CD4-positive, alpha-beta T cell treated with Interleukin-12 subunit alpha and Interleukin-12 subunit beta, for 1 hour (primary cell): ENCODE results near the gene LNPK.
"Not testable (repeated sequence)": the region's sequence is repeated elsewhere in the genome, so short reads cannot be mapped to it uniquely, and the experiment has no call there.

Source experiments
- DNase-seq: peaks from one replicate; pipeline ENCODE4 v3.0.0-alpha.2; 2020

LNPK gene

DNA sequence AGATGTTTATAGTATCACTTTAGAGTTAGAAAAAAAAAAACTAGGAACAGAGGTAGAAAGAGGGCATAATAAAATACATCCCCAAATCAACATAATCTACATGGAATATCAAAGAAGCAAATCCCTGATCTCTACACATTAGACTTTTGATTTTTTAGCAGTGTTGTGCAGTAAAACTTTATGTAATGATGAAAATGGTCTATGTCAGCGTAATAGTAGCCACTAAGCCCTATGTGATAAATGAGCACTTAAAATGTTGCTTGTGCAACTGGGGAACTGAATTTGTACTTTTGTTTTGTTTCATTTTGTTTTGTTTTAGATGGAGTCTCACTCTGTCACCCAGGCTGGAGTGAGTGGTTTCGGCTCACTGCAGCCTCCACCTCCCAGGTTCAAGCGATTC, 36.3 kb downstream of the LNPK start:
- DNase-seq: no peak

DNA sequence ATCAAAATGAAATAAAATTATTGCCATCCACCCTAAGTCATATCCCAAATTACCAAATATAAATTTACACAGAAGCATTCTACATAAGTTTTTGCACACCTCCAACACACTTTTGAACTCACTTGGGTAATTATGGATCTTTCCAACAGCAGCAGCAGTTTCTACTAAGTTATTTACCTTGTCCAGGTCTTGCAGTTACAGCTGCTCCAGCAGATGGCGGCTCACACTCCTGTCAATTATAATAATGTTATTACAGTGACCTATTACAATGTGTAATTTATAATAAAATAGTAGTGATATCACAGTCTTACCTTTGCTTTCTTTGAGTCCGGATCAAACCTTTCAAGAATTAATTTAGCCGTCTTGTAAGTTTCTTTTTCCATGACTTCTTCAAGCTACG, 37.9 kb downstream of the LNPK start:
- no peak for DNase-seq

DNA sequence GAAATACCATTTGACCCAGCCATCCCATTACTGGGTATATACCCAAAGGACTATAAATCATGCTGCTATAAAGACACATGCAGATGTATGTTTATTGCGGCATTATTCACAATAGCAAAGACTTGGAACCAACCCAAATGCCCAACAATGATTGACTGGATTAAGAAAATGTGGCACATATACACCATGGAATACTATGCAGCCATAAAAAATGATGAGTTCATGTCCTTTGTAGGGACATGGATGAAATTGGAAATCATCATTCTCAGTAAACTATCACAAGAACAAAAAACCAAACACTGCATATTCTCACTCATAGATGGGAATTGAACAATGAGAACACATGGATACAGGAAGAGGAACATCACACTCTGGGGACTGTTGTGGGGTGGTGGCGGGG, 38.9 kb downstream of the LNPK start:
- DNase-seq: not testable (repeated sequence)

DNA sequence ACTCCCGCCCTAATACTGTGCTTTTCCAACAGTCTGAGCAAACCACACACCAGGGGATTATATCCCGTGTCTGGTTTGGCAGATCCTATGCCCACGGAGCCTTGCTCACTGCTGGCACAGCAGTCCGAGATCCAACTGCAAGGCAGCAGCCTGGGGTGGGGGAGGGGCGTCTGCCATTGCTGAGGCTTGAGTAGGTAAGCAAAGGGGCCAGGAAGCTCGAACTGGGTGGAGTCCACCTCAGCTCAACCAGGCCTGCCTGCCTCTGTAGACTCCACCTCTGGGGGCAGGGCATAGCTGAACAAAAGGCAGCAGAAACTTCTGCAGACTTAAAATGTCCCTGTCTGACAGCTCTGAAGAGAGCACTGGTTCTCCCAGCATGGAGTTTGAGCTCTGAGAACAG, 44.2 kb downstream of the LNPK start:
- DNase-seq: no peak

DNA sequence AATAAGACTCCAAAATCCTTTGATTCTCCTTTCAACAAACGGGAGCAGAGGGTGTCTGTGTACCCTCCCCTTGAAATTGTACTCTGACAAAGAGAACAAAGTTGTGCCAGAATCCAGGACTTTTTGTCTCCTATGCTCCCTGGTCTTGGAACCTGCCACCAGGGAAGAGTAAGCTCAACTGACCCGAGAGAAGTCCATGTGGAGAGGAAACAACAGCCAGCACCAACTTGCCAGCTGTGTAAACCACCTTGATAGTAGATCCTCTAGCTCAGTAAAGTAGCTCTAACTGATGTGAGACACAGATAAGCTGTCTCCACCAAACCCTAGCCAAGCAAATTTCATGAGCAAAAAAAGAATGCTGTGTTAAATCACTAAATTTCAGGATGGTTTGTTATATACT, 46.9 kb downstream of the LNPK start:
- no peak for DNase-seq

DNA sequence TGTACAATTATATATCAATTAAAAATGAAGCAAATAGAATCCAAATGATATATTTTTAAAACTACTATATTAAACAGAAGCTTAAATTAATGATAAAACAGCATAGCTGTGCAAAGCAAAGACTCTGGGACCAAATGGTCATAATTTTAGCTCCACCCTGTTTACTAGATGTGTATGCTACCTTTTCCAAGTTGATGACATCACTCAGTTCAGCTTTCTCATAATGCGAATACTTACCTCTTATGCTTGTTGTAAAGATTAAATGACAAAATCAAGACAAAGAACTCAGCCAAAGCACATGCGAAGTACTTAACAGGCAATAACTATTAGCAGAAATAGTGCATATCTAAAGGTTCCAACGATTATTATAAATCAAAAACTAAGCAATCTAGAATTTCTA, 51.6 kb downstream of the LNPK start:
- no peak for DNase-seq

DNA sequence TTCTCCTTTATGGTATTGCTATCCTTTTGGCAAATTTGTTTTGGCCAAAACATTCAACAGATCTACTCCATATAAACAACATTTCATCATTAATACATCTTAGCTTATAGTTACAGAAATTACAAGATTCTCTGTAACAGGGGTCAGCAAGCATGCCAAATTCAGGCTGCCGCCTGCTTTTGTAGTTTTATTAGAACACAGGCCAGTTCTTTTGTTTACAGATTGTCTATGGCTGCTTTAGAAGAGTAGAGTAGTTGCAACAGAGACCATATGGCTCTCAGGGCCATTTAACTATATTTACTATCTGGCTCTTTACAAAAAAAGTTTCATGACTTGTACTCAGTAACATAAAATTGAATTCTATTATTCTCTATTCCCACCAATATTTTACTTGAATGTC, 53.9 kb downstream of the LNPK start:
- no peak for DNase-seq

DNA sequence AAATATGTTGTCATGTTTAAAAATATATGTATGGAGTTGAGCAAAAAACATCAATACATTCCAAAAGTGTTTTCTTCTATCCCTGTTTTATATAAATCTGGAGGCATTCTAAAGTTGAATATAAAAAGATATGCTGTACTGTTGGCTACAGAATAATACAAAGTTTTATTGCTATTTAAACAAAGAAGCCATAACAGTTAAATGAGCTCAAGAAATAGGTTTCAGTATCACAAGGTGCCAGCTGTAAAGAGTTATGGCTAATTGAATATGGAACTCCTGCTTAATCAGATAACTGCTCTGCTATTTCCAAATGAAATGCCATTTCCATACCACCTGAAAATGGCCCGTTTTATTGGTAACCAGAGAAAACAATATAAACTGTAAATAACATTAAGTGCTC, 55.0 kb downstream of the LNPK start:
- DNase-seq: no peak

DNA sequence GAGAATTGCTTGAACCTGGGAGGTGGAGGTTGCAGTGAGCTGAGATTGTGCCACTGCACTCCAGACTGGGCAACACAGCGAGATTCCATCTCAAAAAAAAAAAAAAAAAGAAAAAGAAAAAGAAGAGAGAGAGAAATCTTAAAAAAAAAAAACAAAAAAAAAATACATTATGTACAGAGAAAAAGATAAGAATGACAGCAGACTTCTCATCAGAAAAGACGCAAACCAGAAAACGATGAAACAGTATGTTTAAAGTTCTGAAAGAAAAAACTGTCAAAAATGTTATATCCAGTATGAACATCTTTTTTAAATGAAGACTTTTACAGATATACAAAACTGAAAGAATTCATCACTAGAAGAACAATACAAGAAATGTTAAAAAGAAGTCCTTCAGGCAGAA, 60.4 kb downstream of the LNPK start:
- no peak for DNase-seq

DNA sequence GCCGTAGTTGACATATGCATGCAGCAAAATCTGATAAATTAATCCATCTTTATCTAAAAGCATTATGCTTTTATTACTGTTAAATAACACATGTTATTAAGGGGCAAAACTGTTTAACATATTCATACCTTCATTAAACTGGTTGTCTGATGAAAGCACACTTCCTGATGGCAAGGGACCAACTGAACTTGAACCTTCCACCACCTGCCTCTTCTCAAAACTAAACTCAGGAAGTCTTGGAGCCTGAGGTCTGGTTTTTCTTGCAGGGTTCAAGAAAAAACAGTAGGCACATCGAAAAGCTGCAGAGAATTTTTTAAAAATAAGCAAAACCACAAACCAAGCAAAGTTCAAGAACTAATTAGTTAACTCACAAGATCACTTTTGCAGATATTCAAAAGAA, 64.9 kb downstream of the LNPK start:
- no peak for DNase-seq

DNA sequence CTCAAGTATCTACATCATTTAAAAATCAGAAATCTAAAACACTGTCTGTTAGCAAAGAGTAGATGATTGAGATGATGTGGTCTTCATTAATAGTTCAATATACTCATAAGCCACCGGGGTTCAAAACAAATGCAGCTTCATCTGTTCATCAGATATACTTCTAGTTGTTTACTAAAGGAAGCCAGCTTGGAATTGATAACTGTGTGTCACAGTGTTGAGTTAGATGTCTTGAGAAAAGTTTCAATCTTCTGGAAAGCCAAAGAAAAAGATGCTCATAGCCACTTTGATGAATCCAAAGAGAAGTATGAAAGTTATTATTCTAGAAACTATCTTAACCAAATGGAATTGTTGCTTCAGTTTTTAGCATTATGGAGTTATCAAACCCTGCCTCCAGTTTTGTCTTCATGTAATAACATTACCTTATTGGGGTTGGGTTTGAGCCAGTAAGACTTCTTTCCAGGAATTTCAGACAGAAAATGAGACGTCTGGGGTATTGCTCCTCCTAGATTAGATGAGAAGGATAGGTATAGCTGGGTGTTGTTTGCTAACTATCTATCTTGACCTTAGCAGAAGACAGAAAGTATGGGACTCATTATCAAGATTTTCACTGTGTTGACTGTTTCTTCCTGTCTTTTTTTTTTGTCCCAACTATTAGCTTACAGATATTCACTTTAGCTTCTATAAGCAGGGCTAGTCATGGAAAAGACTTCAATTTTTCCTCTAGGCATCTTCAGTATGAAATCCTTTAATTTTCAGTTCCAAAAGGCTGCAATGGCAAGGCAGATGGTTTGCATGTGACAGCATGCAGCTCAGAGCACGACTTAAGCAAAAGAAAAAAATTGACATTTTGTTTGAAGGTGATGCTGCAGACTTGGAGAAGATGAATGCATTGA, 66.5 kb downstream of the LNPK start:
- no peak for DNase-seq

DNA sequence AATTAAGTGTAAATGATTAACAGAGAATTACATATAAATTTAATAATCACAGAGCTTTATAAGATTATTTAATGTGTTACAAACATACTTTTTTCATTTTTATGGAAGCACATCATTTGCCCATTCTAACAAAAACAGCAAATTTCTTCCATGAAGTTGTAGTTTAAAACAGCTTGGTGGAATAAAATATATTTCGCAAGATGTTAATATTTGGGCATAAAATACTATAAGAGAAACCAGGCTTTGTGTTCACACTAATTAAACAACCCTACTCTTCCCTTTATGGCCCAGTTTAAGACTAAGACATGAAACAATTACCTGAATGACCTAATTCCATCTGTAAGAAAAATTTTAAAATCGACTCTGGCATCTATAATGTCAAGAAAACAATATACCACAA, 69.4 kb downstream of the LNPK start:
- DNase-seq: no peak

DNA sequence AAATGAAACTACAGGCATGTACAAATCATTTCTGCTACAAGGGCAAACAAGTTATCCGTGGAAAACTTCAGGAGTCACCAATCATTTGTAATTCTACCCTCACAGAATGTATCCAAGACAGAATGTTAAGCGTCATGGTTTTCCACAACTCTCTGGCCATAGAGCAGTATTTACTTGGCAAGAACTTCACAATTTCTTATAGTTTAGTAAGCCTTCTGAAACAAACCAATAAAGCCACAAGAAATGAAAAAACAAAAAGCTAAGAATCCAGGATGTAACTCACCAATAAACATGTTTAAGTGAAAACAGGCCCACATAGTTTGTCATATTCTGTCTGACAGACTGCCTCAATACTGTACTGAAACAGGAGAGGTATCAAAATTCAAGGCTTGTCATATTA, 70.3 kb downstream of the LNPK start:
- DNase-seq: no peak

DNA sequence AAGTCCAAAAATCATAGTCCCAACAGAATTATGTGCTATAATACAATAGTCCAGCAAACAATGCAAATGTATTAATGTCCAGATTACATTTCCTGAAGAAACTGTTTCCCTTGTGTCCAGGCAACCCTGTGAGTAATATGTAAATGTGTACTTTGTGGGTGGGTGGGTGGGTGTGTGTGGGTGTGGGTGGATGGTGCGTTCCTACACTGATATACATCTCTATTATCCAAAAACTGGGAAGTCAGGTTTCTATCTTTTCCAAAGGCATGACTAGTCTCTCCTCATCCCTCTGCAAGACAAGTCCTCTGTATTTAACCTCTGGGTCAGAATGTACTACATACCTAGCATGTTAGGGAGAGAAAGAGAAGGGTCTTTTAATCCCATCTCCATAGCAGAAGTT, 71.6 kb downstream of the LNPK start:
- no peak for DNase-seq

DNA sequence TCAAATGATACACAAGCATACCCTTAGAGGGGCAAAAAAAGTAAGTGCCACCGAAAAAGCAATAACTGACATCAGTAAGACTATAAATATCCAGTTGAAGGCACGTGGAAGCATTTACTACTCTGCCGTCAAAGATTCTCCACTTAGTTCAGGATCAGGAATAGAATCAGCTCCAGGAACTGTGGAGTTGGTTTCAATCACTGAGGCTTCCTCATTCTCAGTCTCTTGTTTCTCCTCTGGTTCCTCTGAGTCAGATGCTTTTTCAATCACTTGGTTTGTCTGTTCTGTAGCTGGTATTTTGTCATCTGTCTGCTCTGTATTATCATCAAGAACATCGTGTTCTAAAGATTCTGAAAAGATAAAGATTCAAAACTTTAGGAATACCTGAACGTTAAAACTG, 72.2 kb downstream of the LNPK start:
- no peak for DNase-seq

DNA sequence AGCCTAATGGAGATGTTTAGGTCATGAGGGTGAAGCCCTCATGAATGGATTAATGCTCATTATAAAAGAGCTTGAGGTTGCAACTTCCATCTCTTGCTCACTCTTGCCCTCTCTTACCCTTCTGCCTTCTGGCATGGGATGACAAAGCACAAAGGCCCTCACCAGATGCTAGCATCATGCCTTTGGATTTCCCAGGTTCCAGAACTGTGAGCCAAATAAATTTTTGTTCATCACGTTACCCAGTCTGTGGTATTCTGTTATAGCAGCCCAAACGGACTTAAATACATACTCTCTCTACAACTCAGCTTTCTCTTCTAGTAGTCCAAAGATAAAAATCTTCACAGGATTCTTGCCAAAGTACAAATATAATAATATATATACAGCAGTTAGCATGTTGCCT, 75.8 kb downstream of the LNPK start:
- no peak for DNase-seq

DNA sequence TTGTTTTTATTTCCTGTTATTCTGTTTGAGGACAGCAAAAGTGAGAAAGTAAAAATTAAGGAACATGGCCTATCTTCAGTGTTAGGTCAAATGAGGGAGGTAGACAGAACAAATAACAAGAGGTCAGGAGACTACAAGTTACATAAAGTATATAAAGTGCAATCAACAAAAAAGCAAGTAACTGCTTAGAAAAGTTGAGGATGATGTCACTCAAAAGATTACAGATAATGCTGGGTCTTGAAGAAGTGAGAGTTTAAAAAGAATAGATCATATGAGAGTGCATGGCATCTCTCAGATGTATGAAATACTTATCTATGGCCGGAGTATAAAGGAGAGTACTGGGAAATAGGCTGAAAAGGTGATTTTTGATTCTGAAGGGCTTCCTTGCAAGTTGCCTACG, 79.9 kb downstream of the LNPK start:
- DNase-seq: no peak

DNA sequence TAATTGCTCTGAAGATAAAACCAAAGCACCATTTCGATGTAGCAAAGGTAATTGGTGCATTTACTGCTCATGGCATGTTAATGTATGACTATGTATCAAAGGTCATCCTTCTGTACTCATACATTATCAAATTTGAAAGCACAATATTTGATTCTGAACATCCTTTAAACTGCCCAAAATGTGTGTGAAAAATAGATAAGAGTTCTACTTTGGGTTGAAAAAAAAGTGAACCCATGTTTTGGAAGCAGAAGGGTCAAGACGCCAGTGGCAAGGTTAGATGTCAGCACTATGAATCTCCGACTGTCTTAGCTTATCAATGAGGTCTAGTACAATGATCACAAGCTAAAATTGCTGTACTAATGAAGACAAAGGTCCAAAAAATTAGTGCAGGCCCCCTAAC, 83.1 kb downstream of the LNPK start:
- DNase-seq: no peak

DNA sequence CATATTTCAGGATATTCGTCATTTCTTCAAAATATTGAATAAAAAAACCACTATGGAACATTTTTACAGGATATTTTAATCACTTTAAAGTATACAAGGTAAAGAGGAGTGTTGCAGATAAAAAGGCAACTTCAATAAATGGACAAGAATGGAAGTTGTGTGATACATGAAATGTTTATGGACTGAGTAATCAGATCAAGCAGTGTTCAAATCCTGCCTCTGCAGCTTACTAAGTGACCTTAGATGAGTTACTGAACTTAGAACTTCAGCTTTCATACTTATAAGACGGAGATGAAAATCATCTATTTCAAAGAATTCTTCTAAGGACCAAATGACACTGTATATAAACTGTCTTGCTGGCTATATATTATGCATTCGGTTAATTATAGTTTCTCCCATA, 87.2 kb downstream of the LNPK start:
- DNase-seq: no peak

DNA sequence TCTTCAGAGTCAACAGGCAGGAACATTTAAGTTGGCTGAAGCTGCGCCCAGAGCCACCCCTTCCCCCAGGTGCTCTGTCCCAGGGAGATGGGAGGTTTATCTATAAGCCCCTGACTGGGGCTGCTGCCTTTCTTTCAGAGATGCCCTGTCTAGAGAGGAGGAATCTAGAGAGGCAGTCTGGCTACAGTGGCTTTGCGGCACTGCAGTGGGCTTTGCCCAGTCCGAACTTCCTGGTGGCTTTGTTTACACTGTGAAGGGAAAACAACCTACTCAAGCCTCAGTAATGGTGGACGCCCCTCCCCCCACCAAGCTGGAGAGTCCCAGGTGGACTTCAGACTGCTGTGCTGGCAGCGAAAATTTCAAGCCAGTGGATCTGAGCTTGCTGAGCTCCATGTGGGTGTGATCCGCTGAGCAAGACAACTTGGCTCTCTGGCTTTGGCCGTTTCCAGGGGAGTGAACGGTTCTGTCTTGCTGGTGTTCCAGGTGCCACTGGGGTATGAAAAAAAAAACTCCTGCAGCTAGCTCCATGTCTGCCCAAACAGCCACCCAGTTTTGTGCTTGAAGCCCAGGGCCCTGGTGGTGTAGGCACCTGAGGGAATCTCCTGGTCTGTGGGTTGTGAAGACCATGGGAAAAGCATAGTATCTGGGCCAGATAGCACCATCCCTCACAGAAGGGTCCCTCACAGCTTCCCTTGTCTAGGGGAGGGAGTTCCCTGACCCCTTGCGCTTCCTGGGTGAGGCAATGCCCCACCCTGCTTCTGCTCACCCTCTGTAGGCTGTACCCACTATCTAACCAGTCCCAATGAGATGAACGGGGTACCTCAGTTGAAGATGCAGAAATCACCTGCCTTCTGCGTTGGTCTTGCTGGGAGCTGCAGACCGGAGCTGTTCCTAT, 88.0 kb downstream of the LNPK start:
- DNase-seq: not testable (repeated sequence)

DNA sequence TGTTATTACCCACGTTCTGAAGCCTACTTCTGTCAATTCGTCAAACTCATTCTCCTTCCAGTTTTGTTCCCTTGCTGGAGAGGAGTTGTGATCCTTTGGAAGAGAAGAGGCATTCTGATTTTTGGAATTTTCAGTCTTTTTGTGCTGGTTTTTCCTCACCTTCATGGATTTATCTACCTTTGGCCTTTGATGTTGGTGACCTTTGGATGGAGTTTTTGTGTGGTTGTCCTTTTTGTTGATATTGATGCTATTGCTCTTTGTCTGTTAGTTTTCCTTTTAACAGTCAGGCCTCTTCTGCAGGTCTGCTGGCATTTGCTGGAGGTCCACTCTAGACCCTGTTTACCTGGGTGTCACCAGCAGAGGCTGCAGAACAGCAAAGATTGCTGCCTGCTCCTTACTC, 88.8 kb downstream of the LNPK start:
- not testable (repeated sequence) for DNase-seq

DNA sequence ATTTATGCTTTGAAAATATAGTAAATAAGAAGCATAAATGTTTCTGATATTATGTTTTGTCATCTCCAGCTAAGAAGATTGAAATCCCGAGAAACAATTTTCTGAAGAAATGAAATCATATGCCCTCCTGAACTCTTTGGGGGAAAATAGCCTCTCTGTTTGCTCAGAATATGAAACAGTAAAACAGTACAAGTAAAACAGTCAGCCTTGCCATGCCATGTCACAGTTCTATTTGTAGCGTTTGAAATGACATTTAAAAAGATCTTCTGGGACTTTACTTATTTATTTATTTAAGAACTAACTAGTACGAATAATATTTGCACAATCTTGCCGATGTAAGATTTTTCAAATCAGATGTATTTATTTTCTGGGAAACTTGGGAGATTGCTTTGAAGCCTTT, 98.0 kb downstream of the LNPK start:
- DNase-seq: no peak

DNA sequence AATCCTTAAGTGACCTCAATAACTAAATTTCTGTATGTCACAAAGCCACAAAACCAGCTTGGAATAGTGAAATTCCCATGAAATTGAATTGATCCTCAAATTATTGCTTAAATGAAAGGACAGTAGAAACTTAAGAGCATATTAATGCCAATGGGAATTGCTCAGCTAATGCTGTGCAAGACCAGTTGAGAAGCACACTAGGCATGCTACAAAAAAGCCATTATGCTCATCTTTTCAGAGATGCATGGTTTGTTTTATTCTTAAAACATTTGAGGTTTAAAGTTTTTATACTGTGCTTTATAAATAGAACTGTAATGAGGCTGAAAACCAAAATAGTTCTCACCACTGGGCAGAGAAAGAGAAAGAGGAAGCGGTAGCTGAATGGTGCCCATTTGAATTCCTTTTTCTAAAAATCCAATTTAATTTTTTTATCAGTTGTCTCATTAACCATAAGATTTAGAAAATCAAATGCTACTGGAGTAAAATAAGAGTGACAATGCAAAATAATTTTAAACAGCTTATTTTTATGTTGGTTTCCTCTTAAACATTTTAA, 98.6 kb downstream of the LNPK start:
- DNase-seq: no peak

DNA sequence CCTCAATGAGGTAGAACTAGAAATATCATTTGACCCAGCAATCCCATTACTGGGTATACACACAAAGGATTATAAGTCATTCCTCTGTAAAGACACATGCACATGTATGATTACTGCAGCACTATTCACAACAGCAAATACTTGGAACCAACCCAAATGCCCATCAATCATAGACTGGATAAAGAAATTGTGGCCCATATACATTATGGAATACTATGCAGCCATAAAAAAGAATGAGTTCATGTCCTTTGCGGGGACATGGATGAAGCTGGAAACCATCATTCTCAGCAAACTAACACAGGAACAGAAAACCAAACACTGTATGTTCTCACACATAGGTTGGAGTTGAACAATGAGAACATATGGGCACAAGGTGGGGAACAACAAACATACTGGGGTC, 106.1 kb downstream of the LNPK start:
- not testable (repeated sequence) for DNase-seq
